HTERT RPE-1 (cell line): ENCODE measurements around the gene GAD2.

Source experiments
- in situ Hi-C: fragments of 300-500 bp; cut with MboI; formaldehyde crosslinking; loops from 4 replicates; pipeline ENCODE4 v1.14.3; 2020; ENCODE audit warnings: low sequenced_read_pairs

The GAD2 gene

GRCh38 chr10:26221541-26221940 is 5.0 kb downstream of the GAD2 start:
- in situ Hi-C loops, result no loop called here

DNA sequence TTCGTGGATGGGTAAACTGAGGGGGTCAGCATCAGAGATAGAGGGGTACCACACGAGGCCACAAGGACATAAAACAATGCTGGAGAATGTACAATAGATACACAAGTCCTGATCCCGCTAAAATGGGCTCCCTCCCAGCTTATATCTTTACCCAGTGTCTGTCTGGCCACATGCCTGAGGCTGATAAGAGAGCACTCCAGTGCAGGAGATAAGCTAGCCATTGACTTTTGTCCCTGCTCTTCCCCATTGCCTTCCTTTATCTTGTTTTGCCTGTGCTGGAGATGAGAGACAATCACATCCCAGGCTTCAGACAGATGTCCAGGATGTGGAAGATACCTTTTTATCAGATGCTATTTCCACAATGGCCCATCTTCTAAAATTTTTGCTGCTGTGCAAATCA is 6.0 kb downstream of the GAD2 start:
- in situ Hi-C loops, result no loop called here

- in situ Hi-C loops, result no loop called here
Observed at GRCh38 chr10:26225322-26225721, 8.7 kb downstream of the GAD2 start.

GRCh38 chr10:26227786-26228185 is 11.2 kb downstream of the GAD2 start:
- in situ Hi-C loops, result no loop called here

- in situ Hi-C loops, result no loop called here
Observed at GRCh38 chr10:26232174-26232573, 15.6 kb downstream of the GAD2 start.

GRCh38 chr10:26235761-26236160 is 19.2 kb downstream of the GAD2 start:
- in situ Hi-C loops, result no loop called here

DNA sequence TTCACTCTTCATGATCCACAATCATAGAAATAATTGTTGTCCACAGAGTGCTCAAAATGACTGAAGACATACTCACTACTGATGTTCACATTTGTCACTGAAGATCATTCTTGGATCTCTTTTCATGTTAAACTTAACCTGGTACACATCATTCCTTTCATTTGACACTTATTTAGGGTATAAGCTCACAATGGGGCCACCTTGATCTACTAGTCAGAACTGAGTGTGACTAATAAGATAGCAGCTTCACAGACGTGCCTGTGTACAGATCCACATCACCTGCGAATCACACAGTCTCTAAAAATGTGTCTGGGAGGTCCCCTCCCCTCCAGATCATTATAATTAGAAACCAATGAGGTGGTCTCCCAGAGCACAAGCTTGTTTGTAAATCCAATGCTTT is 21.8 kb downstream of the GAD2 start:
- in situ Hi-C loops, result no loop called here

GRCh38 chr10:26242706-26243350 is 26.3 kb downstream of the GAD2 start:
- in situ Hi-C loops, result no loop called here

- in situ Hi-C loops, result no loop called here
Observed at GRCh38 chr10:26243351-26243720, 26.8 kb downstream of the GAD2 start.

DNA sequence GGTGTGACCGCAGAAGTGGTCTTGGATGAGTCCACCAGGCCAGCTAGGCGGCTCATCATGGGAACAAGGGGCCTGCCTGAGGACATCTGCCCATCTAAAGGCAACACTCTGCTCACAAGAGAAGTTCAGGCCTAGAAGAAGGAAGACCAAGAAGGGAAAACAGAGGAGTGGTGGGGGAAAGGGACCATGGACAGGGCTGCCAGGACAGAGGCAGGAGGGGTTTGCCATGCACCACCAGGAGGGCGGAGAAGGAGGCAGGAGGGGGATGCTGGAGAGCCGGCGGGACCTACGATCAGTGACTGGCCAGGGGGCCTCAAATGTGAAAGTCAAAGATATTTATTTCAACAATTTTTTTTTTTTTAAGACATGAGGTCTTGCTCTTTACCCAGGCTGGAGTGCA is 33.1 kb downstream of the GAD2 start:
- in situ Hi-C loops, result no loop called here

- in situ Hi-C loops, result no loop called here
Observed at GRCh38 chr10:26251925-26252324, 35.4 kb downstream of the GAD2 start.

DNA sequence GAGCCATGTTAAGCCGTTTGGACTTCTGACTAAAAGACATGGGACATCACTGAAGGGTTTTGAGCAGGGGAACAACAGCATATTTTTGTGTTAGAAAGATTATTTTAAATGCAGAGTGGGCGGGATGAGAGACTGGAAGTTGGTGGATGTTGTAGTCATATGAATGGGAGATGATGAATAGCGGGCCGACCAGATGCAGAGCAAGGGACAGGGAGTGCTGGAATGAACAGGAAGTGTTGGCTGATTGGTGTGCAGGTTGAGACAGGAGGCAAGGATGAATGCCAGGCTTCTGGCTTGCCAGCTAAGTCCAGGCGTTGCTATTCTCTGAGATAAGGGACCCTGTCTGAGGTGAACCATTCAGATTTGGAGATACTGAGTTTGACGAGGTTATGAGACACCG is 38.0 kb downstream of the GAD2 start:
- in situ Hi-C loops, result no loop called here

DNA sequence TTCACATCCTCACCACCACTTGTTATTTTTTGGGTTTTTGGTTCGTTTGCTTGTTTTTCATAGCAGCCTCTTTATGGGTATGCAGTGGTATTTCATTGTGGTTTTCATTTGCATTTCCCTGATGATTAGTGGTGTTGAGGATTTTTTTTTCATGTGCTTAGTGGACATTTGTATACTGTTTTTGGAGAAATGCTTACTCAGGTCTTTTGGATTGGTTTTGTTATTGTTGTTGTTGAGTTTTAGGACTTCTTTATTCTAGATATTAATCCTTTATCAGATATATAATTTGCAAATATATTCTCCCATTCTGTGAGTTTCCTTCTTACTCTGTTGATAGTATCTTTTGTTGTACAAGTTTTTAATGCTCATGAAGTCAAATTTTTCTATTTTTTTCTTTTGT is 42.8 kb downstream of the GAD2 start:
- in situ Hi-C loops, result no loop called here

DNA sequence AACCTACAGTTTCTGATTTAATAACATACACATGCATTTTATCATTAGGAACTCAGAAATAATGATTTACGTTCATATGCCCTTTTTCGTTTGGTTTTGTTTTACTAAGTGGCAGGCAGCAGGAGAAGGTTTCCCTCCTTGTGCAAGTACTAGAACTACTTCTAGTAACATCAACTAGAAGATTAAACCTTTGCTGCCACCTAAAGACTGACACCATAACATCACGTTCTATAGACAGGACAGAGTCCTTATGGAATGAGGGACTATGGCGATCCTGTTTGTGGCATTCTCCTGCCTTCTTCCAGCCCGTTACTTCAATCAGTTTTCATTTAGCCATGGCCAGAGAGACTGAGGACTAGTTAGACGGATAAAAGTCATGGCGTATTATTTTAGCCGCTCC is 53.2 kb downstream of the GAD2 start:
- in situ Hi-C loops, result no loop called here

- in situ Hi-C loops, result no loop called here
Observed at GRCh38 chr10:26274391-26274790, 57.8 kb downstream of the GAD2 start.

DNA sequence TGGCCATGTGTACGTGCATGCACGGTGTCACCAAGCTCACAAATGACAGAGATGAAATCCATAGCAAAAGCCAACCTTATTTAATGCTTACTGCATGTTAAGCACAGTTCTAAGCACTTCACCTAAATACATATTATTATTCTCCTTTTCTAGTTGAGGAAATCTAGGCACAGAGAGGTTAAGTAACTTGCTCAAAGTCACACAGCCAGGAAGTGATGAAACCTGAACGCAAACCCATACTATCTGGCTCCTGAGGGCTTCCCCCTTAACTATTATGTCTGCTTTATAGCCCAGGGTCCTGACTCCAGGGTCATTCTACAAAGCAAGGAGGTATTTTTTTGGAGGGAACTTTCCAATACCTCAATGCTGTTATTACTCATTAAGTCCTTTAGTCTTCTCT is 61.7 kb downstream of the GAD2 start:
- in situ Hi-C loops, result no loop called here

GRCh38 chr10:26290236-26290635 is 73.7 kb downstream of the GAD2 start:
- in situ Hi-C loops, result no loop called here

- in situ Hi-C loops, result no loop called here
Observed at GRCh38 chr10:26291721-26292480, 75.3 kb downstream of the GAD2 start.

DNA sequence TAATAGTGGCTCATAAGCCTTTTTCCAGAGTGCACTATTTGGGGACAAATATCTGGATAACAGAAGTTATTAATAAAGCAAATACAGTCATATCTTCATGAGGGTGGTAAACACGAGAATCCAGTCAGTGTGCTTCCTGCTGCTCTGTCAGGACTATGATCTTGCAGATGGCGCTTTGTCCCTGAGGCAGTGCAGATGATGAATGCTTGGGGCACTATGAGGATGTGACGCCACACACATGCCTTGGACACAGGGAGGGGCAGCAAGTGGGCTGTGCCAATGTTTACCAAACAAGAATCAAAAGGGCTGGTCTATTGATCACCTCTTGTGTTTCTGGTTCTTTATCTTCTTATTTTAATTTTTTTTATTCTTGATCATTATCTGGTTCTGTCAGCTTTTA is 79.8 kb downstream of the GAD2 start:
- in situ Hi-C loops, result no loop called here

- in situ Hi-C loops, result no loop called here
Observed at GRCh38 chr10:26300001-26300400, 83.4 kb downstream of the GAD2 start.

GRCh38 chr10:26303366-26303765 is 86.8 kb downstream of the GAD2 start:
- in situ Hi-C loops, result no loop called here

GRCh38 chr10:26310361-26310760 is 93.8 kb downstream of the GAD2 start:
- in situ Hi-C loops, result no loop called here
